GM18508 (cell line): ENCODE results near the gene GALNT3.

Source experiments
- ATAC-seq: cut with Tn5 transposase; IDR thresholded peaks from one replicate; pipeline ENCODE4 v1.9.1; 2021; ENCODE audit warnings: moderate number of reproducible peaks; ENCODE audit not compliant: insufficient read depth, unreplicated experiment

GALNT3 gene

GRCh38 chr2:165757906-165758675 lies 36.0 kb downstream of the GALNT3 start:
- ATAC-seq, result no peak

DNA sequence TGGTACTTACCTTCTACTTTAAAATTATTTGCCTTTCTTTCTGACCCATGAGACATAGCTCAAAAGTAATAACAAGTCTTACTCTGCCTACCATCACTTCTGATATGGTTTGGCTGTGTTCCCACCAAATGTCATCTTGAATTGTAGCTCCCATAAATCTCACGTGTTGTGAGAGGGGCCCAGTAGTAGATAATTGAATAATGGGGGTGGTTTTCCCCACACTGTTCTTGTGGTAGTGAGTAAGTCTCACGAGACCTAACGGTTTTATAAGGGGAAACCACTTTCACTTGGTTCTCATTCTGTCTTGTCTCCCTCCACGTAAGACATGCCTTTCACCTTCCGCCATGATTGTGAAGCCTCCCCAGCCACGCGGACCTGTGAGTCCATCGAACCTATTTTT lies 47.5 kb downstream of the GALNT3 start:
- ATAC-seq, result no peak

DNA sequence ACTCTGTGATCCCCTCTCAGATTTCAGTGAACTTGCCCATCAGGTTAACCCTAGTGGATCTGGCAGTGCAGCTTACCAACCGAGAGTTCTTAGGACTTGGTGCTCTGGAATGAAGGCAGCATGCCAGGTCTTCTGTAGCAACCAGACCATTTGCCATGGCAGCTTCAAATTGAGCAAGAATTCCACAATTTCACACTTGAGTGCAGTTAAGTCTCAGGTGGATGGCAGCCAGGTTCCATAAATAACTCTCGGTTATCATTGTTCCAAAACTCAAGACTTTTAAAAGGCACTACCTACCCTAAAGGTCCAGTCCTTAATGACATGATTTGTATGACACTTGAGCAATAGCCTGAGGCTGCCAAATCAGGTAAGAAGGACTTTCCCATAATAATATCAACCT lies 48.1 kb downstream of the GALNT3 start:
- ATAC-seq, result no peak

- peak; percentile 93 for ATAC-seq
These were observed 50.6 kb downstream of the GALNT3 start for GRCh38 chr2:165743442-165743841.

GRCh38 chr2:165725421-165725820 lies 68.6 kb downstream of the GALNT3 start:
- no peak for ATAC-seq

GRCh38 chr2:165720511-165720910 lies 73.5 kb downstream of the GALNT3 start:
- no peak for ATAC-seq

GRCh38 chr2:165718610-165719210 lies 75.3 kb downstream of the GALNT3 start:
- no peak for ATAC-seq

GRCh38 chr2:165716091-165716490 lies 78.0 kb downstream of the GALNT3 start:
- no peak for ATAC-seq

DNA sequence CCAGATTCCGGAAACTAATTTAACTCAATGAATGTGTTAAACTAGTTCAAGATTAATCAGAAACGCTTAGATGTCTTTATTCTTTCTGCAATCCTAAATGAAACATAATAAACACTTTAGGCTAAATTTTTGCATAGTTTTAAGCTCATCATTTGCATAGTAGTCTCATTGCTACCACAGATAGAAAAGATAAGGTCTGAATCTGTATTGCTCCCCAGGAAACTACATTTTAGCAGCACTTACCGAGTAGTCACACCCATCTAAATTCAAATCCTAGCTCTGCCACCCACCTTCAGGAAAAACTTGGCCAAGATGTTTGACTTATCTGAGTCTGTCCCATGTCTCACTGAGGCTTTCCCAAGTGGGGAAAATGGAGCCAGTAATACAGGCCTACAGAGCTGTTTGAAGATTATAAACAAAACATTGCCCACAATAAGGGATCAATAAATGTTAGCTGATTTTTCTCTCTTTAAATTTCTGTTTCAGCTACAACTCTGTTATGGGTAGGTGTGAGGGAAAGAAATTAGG lies 87.0 kb downstream of the GALNT3 start:
- ATAC-seq, result no peak

DNA sequence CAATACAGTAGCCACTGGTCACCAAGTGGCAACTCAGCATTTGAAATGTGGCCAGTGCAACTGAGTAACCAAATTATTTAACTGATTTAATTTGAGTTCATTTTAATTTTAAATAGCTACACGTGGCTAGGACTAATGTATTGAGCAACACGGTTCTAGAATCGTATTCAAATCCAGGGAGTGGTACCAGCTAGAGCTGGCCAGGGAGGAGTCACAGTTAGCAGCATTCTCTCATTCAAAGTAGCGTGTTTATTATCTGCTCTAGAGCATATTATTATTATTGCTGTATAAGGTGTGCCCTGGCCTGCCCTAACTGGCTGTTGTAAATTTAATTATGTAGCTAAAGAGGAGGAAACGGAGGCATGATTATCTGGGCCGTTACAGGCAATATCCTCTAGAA lies 92.9 kb downstream of the GALNT3 start:
- ATAC-seq, result no peak

DNA sequence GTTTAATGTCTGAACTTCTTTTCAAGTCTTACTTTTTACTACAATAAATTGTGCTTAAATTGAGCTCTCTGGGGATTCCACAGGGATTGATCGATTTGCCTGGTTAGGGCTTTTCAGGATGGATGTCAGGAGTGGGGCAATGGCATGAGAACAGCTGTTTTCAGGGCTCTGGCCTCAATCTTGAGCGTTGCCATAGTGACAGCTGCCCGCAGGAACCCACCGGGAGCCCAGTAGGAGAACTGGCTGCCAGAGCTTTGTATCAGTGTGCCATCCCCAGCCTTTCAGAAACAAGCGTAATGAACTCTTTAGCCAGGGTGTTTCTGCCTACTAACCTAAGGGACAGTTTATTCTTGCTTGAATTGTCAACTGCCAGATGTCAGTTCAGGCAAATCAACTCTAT lies 93.5 kb downstream of the GALNT3 start:
- ATAC-seq, result no peak

- ATAC-seq, result no peak
These were observed 94.1 kb downstream of the GALNT3 start for GRCh38 chr2:165699946-165700345.

DNA sequence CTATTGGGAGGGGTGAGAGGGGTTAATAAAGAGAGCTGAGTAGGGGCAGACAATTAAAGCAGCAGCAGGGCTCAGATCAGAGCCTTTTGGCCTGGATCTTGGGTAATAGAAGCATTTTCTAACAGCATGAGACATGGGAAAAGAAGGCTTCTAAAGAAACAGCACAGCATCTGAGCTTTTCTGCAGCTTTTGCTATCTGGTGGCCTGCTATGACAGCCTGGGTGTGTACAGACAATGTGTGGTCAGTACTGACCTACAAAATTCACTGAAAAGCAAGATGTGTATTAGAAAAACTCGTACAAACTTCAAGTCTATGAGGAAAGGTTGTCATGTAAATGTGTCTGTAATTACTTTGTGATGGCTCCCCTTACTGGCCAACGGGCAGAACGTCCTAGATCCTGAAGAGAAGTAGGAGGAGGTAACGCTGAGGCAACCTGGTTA lies 95.6 kb downstream of the GALNT3 start:
- ATAC-seq, result peak; percentile 69

GRCh38 chr2:165697748-165698443 lies 96.2 kb downstream of the GALNT3 start:
- ATAC-seq, result no peak
